Measurements from ENCODE around the gene ANKRD28. TPM values are rescaled to one million over a fixed set of nuclear protein-coding genes. Genes with fewer than 3 reads are reported as not detected.

Gene ANKRD28
- total RNA-seq, 1 donor from 2014 or later: 21.6 TPM

GRCh38 chr3:15649341-15649740, 148.4 kb downstream of the ANKRD28 start:
- no peak for TF ChIP-seq CTCF (IDR thresholded peaks at IDR 0.05; ENCODE audit: borderline replicate concordance)
- no peak overlapping the region for H3K4me3 ChIP-seq
- peaks cover 27% of the 10 kb centered on the region for H3K4me1 ChIP-seq
- no peaks in the 10 kb centered on the region for H3K9me3 ChIP-seq (replicated peaks)
- peaks cover 6% of the 10 kb centered on the region for H3K36me3 ChIP-seq
- no peak overlapping the region for H3K27ac ChIP-seq (replicated peaks)
- H3K27me3 ChIP-seq (ENCODE audit: low read depth): no peaks in the 10 kb centered on the region
- no peak for DNase-seq
- intact Hi-C loops (cut with micrococcal nuclease): no loop called here

- Histone ChIP-seq H3K27ac (replicated peaks) (peak overlapping the region; percentile 76), H3K36me3 (peaks cover 6% of the 10 kb centered on the region), H3K9me3 (replicated peaks) (no peaks in the 10 kb centered on the region), H3K4me1 (peaks cover 27% of the 10 kb centered on the region), H3K27me3 (ENCODE audit: low read depth) (no peaks in the 10 kb centered on the region), H3K4me3 (peak overlapping the region; percentile 8)
- intact Hi-C loops (cut with micrococcal nuclease): no loop called here
- DNase-seq: no peak
- no peak for TF ChIP-seq CTCF (IDR thresholded peaks at IDR 0.05; ENCODE audit: borderline replicate concordance)
Measured at GRCh38 chr3:15647611-15648167, 150.1 kb downstream of the ANKRD28 start.

- Histone ChIP-seq H3K27ac (replicated peaks) (peak overlapping the region; percentile 76), H3K9me3 (replicated peaks) (no peaks in the 10 kb centered on the region), H3K4me3 (peak overlapping the region; percentile 8), H3K27me3 (ENCODE audit: low read depth) (no peaks in the 10 kb centered on the region), H3K4me1 (peaks cover 27% of the 10 kb centered on the region), H3K36me3 (peaks cover 6% of the 10 kb centered on the region)
- peak; percentile 33 for DNase-seq
- intact Hi-C loops (cut with micrococcal nuclease): no loop called here
- TF ChIP-seq CTCF (IDR thresholded peaks at IDR 0.05; ENCODE audit: borderline replicate concordance): no peak
Measured at GRCh38 chr3:15646851-15647511, 150.8 kb downstream of the ANKRD28 start.

GRCh38 chr3:15645740-15646501, 151.9 kb downstream of the ANKRD28 start:
- Histone ChIP-seq H3K27ac (replicated peaks) (peak overlapping the region; percentile 76), H3K36me3 (peaks cover 6% of the 10 kb centered on the region), H3K27me3 (ENCODE audit: low read depth) (no peaks in the 10 kb centered on the region), H3K4me3 (no peak overlapping the region), H3K4me1 (peaks cover 27% of the 10 kb centered on the region), H3K9me3 (replicated peaks) (no peaks in the 10 kb centered on the region)
- DNase-seq: no peak
- no peak for TF ChIP-seq CTCF (IDR thresholded peaks at IDR 0.05; ENCODE audit: borderline replicate concordance)
- intact Hi-C loops (cut with micrococcal nuclease): no loop called here

- no peaks in the 10 kb centered on the region for H3K9me3 ChIP-seq (replicated peaks)
- no peak for DNase-seq
- no peak for TF ChIP-seq CTCF (IDR thresholded peaks at IDR 0.05; ENCODE audit: borderline replicate concordance)
- H3K27me3 ChIP-seq (ENCODE audit: low read depth): no peaks in the 10 kb centered on the region
- no peak overlapping the region for H3K27ac ChIP-seq (replicated peaks)
- peaks cover 27% of the 10 kb centered on the region for H3K4me1 ChIP-seq
- intact Hi-C loops (cut with micrococcal nuclease): no loop called here
- peaks cover 6% of the 10 kb centered on the region for H3K36me3 ChIP-seq
- H3K4me3 ChIP-seq: no peak overlapping the region
Measured at GRCh38 chr3:15645246-15645645, 152.5 kb downstream of the ANKRD28 start.

Measured in left ventricle myocardium inferior (tissue), 1 donor.